HepG2 (cell line): ENCODE data around the gene NAALAD2. TPM values are rescaled to one million over a fixed set of nuclear protein-coding genes. Genes with fewer than 3 reads are reported as not detected.

Experiments used
- ATAC-seq: fragments of 200-7000 bp; cut with Tn5 transposase; 3 replicates; pipeline ENCODE4 v1.9.1; 2020; ENCODE audit warnings: mild to moderate bottlenecking, moderate library complexity
- BruUV-seq: library from RNA; stranded (reverse); fragments of 400-500 nt; replicated peaks from 2 replicates; lab custom pipeline; 2021; lab: Mats Ljungman, UMichigan
- CTCF ChIA-PET: fragments of 300-600 bp; formaldehyde crosslinking; extraction: SDS; loops from one replicate; lab custom pipeline; 2021; ENCODE audit warnings: low total read pairs, inconsistent platforms, low intra/inter-chr PET ratio; lab: Yijun Ruan, JAX
- POLR2A ChIA-PET: fragments of 350-600 bp; sonication (Branson Sonifier 250); formaldehyde crosslinking; loops from one replicate; lab custom pipeline; 2020; ENCODE audit warnings: antibody characterized with exemption, inconsistent platforms; lab: Yijun Ruan, JAX
- DNase-seq: peaks from one replicate; pipeline ENCODE4 v3.0.0-alpha.2; 2015; ENCODE audit warnings: low spot score
- FAIRE-seq: peaks from 3 replicates; lab custom pipeline; 2011; peaks lifted over from hg19 to GRCh38; lab: Jason Lieb, UNC
- H2AFZ ChIP-seq: one replicate; pipeline ENCODE4 v1.6.1; 2011; ENCODE audit warnings: low read length, inconsistent platforms
- H3K27ac ChIP-seq: fragments of 300-600 bp; 3 replicates; pipeline ENCODE4 v1.8.0; 2011; ENCODE audit warnings: mixed run types, mild to moderate bottlenecking, mixed read lengths, low read length, inconsistent platforms; ENCODE audit not compliant: insufficient read depth; ENCODE audit errors: extremely low read length
- H3K27me3 ChIP-seq, 2 experiments: fragments of 200-600 bp in 1 of 2; 2 replicates in 1 of 2; 3 replicates in 1 of 2; pipeline versions ENCODE4 v1.6.0 to v1.8.0; 2011; ENCODE audit warnings: low read length in 2 of 2, mild to moderate bottlenecking in 2 of 2, moderate library complexity in 2 of 2, inconsistent platforms in 1 of 2; ENCODE audit not compliant: insufficient read depth in 2 of 2, control insufficient read depth in 1 of 2
- H3K36me3 ChIP-seq, 2 experiments: fragments of 200-600 bp in 1 of 2; replicated peaks in 1 of 2; 2 replicates in 1 of 2; 3 replicates in 1 of 2; pipeline versions ENCODE4 v1.5.1 to v1.8.0; 2011; ENCODE audit warnings: low read length in 2 of 2, inconsistent platforms in 1 of 2; ENCODE audit not compliant: insufficient read depth in 2 of 2, control insufficient read depth in 1 of 2
- H3K4me1 ChIP-seq: 2 replicates; pipeline ENCODE4 v1.5.1; 2012; ENCODE audit warnings: low read length, inconsistent platforms; ENCODE audit not compliant: insufficient read depth
- H3K4me2 ChIP-seq: 2 replicates; pipeline ENCODE4 v1.6.0; 2011; ENCODE audit warnings: low read depth, low read length, inconsistent platforms
- H3K4me3 ChIP-seq, 3 experiments: fragments of 200-600 bp in 1 of 3; sonication (generic), shearing (Covaris generic) in 1 of 3; replicated peaks in 1 of 3; 2 replicates each; pipeline ENCODE4 v1.5.1; 2011 to 2016; ENCODE audit warnings: low read length in 3 of 3, inconsistent platforms in 2 of 3, low read depth in 2 of 3, mild to moderate bottlenecking in 2 of 3, control low read depth in 1 of 3, mixed read lengths in 1 of 3; ENCODE audit not compliant: insufficient read depth in 1 of 3
- H3K79me2 ChIP-seq: one replicate; pipeline ENCODE4 v1.6.1; 2011; ENCODE audit warnings: low read length, inconsistent platforms; ENCODE audit not compliant: insufficient read depth
- H3K9ac ChIP-seq: 2 replicates; pipeline ENCODE4 v1.6.0; 2011; ENCODE audit warnings: mild to moderate bottlenecking, low read depth, low read length, inconsistent platforms; ENCODE audit not compliant: insufficient read depth
- H3K9me3 ChIP-seq: 2 replicates; pipeline ENCODE4 v1.5.1; 2012; ENCODE audit warnings: mild to moderate bottlenecking, low read length
- H4K20me1 ChIP-seq: 2 replicates; pipeline ENCODE4 v1.6.0; 2011; ENCODE audit warnings: inconsistent platforms, mild to moderate bottlenecking, low read length, moderate library complexity; ENCODE audit not compliant: insufficient read depth
- ARNTL ChIP-seq: sonication (generic); formaldehyde crosslinking; IDR thresholded peaks from 2 replicates; pipeline ENCODE4 v1.4.0; 2020; ENCODE audit warnings: mild to moderate bottlenecking, missing genetic modification reagents
- CBX5 ChIP-seq: sonication (generic); formaldehyde crosslinking; IDR thresholded peaks from 2 replicates; pipeline ENCODE4 v1.4.0; 2020; ENCODE audit warnings: missing genetic modification reagents, borderline replicate concordance
- ELF1 ChIP-seq: sonication (generic); formaldehyde crosslinking; IDR thresholded peaks from 2 replicates; pipeline ENCODE4 v1.4.0; 2020; ENCODE audit warnings: missing genetic modification reagents
- HES4 ChIP-seq: sonication (generic); formaldehyde crosslinking; IDR thresholded peaks from 2 replicates; pipeline ENCODE4 v1.9.0; 2021; ENCODE audit warnings: mild to moderate bottlenecking, missing genetic modification reagents, borderline replicate concordance
- NCOA5 ChIP-seq: sonication (generic); formaldehyde crosslinking; IDR thresholded peaks from 2 replicates; pipeline ENCODE4 v1.4.0; 2020; ENCODE audit warnings: missing genetic modification reagents
- PHF8 ChIP-seq: sonication (generic); formaldehyde crosslinking; IDR thresholded peaks from 2 replicates; pipeline ENCODE4 v1.5.0; 2020; ENCODE audit warnings: missing genetic modification reagents
- ZNF326 ChIP-seq: sonication (generic); formaldehyde crosslinking; IDR thresholded peaks from 2 replicates; pipeline ENCODE4 v1.4.0; 2020; ENCODE audit warnings: missing genetic modification reagents, borderline replicate concordance
- ZNF331 ChIP-seq: sonication (generic); formaldehyde crosslinking; IDR thresholded peaks from 2 replicates; pipeline ENCODE4 v1.4.0; 2020; ENCODE audit warnings: missing genetic modification reagents
- ZNF556 ChIP-seq: sonication (generic); formaldehyde crosslinking; IDR thresholded peaks from 2 replicates; pipeline ENCODE4 v1.4.0; 2020; ENCODE audit warnings: mild to moderate bottlenecking, missing genetic modification reagents, borderline replicate concordance
- WGBS: methylation state at CpG from one replicate; pipeline ENCODE4 v1.1.6; 2017; ENCODE audit warnings: low lambda C conversion rate; 5-methylcytosine and 5-hydroxymethylcytosine counted together
- in situ Hi-C: cut with HindIII; loops from 2 replicates; pipeline ENCODE4 v1.10.0; 2017; ENCODE audit warnings: low pct_unique_long_range_greater_than_20kb; ENCODE audit not compliant: extremely low pct_ligation_motif_present
- intact Hi-C: fragments of 100-400 bp; cut with micrococcal nuclease; formaldehyde crosslinking; loops from one replicate; pipeline ENCODE4 v1.10.0; 2022; ENCODE audit not compliant: unreplicated experiment
- polyA plus RNA-seq, 8 experiments: library from polyadenylated mRNA; depleted of rRNA in 3 of 8; stranded (reverse) in 7 of 8; unstranded in 1 of 8; fragments of >200 nt; fragmentation: Illumina TruSeq in 4 of 8; extraction: Trizol in 4 of 8; gene quantifications; 2 replicates each; pipeline versions ENCODE4 v1.2.1 to v1.2.3, GENCODE V29; 2011 to 2016; ENCODE audit warnings: low read depth in 4 of 8, missing spikeins in 1 of 8, mixed read lengths in 1 of 8; ENCODE audit not compliant: insufficient read depth in 1 of 8
- total RNA-seq, 5 experiments: library from RNA; depleted of rRNA; stranded (reverse); fragments of >200 nt; fragmentation: Illumina TruSeq; extraction: Trizol; gene quantifications; 2 replicates each; pipeline ENCODE4 v1.2.3, GENCODE V29; 2016; ENCODE audit warnings: low read depth in 1 of 5
- TF ChIP-seq, protein P1 (sequence below): sonication (generic); formaldehyde crosslinking; IDR thresholded peaks from 2 replicates; pipeline ENCODE4 v1.4.0; 2020; ENCODE audit warnings: missing genetic modification reagents

The NAALAD2 gene
- total and polyA plus RNA-seq, 2 of the 13 experiments (the other 11 are each of a cell fraction or from before 2014, with no cell fraction given): 8.0 to 8.9 TPM

DNA sequence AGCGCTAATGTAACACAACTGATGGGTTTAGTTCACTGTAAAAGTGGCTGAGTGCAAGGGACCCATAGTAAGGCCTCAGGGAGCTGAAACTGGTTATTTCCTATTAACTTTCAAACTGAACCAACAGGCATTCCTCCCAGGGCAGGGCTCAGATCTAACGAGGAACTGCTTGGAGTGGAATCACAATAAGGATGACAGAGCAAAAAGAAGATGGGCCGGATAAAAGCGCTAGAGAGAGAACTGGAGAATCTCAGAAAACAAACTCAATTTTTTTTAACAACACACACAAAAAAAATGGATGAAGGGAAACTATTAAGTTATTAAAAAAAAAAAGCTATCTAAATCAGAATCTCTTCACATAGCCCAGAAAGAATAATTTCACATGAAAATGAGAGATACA is 102.5 kb downstream of the NAALAD2 start:
- FAIRE-seq (no peak), DNase-seq (no peak), ATAC-seq (no peak)
- H3K4me3 ChIP-seq: no peak overlapping the region
- no peak overlapping the region for H3K27ac ChIP-seq
- H4K20me1 ChIP-seq: no peaks in the 10 kb centered on the region
- no TSS peak for BruUV-seq
- intact Hi-C loops (no loop called here), in situ Hi-C loops (no loop called here)
- peaks cover 0 to 6% of the 10 kb centered on the region in 2 experiments; a peak in 1 of 5 replicates for H3K27me3 ChIP-seq
- no peaks in the 10 kb centered on the region for H3K79me2 ChIP-seq
- 71% methylated on average over 4 of the region's 4 CpGs for WGBS
- TF ChIP-seq ARNTL (CRISPR knock-in tag): no peak
- no peak for TF ChIP-seq ZNF326 (CRISPR knock-in tag)
- TF ChIP-seq ZNF331 (CRISPR knock-in tag): no peak
- TF ChIP-seq PHF8: no peak
- no peak for TF ChIP-seq HES4
- TF ChIP-seq, protein P1, sequence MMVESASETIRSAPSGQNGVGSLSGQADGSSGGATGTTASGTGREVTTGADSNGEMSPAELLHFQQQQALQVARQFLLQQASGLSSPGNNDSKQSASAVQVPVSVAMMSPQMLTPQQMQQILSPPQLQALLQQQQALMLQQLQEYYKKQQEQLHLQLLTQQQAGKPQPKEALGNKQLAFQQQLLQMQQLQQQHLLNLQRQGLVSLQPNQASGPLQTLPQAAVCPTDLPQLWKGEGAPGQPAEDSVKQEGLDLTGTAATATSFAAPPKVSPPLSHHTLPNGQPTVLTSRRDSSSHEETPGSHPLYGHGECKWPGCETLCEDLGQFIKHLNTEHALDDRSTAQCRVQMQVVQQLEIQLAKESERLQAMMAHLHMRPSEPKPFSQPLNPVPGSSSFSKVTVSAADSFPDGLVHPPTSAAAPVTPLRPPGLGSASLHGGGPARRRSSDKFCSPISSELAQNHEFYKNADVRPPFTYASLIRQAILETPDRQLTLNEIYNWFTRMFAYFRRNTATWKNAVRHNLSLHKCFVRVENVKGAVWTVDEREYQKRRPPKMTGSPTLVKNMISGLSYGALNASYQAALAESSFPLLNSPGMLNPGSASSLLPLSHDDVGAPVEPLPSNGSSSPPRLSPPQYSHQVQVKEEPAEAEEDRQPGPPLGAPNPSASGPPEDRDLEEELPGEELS (CRISPR knock-in tag): no peak
- TF ChIP-seq ZNF556 (CRISPR knock-in tag): no peak
- TF ChIP-seq CBX5 (CRISPR knock-in tag): no peak
- no peak for TF ChIP-seq ELF1
- no peak for TF ChIP-seq NCOA5 (CRISPR knock-in tag)
- ChIA-PET CTCF (no interaction called here), POLR2A (no interaction called here)
- no peaks in the 10 kb centered on the region for H3K9me3 ChIP-seq
- no peak overlapping the region for H3K4me2 ChIP-seq
- H2AFZ ChIP-seq: no peak overlapping the region
- no peak overlapping the region for H3K9ac ChIP-seq
- H3K4me1 ChIP-seq: no peaks in the 10 kb centered on the region
- H3K36me3 ChIP-seq: no peaks in the 10 kb centered on the region
